ENCODE results near the gene ELMO3.

Gene ELMO3

GRCh38 chr16:67183627-67184452 is 15.1 kb upstream of the ELMO3 start, which contains the start of gene MATCAP1:
Gene MATCAP1, minus strand, starts transcription at chr16:67183963. Its CDS starts 3,353 bp downstream, at chr16:67180610.
- FAIRE-seq: no peak

DNA sequence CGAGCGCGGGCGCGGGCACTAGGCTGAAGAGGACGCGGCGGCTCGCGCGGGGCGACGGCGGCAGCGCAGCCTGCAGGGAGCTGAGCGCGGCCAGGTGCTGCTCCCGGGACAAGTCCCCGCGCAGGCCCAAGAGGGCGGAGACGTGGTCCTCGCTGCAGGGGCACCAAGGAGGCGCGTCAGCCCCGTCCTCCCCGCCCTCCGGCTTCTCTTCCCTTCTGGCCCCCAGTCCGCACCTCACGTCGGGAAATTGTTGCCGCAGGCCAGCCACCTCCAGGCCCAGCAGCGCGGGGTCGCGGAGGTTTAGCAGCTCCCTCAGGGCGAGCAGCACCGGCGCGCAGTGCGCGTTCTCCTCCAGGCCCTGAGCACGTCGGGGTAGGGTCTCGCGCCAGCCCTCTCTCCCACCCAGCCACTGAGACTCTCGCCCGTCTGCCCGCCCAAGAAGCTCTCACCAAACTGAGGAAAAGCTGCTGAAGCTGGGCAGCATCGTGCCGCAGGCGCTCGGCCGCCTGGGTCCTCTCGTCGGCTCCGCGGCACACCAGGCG is 14.4 kb upstream of the ELMO3 start:
- FAIRE-seq: no peak

DNA sequence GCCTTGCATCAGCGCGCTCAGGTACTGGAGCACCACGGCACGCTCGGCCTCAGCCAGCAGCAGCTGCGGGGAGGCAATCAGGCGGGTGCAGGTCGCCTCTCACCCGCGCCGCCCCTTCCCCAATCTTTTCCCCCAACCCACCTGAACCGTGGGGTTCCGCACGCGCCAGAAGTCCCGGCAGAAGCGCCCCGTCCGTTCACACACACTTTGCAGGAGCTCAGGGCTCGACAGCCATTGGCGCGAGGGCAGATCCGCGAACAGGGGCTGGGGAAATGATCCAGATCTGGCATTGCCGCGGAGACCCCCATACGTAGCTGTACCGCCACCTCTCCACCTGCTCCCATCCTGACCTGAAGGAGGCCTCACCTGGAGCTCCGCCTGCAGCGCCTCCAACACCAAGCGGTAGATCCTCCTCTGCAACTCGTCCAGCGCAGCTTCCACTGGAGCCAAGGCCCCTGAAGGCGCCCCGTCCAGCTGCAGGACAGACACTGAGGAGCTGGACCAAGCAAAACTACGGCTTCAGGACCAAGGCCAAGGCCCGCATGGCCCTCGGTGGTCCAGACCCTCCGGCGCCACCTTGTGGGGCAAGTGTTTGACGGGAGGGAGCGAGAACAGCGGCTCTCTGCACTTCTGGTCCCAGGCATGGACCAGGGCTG is 13.8 kb upstream of the ELMO3 start:
- FAIRE-seq: no peak

DNA sequence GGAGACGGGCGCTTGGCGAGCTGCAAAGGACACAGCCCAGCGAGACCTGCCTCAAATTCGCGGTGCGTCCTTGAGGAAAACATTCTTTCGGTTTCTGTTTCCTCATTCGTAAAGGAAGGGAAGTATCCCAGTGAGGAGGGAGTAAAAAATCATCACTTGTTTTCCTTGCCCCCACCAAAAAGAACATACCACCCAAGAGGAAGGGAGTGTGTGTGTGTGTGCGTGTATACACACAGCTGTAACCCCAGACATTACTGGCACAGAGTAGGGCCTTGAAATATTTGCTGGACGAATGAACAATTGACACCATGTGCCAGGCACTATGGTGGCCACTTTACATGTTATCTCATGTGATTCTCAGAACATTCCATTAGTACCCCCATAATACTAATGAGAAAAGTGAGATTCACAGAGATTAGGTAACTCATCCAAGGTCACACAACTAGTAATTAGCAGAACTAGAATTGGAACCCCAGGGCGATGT is 13.2 kb upstream of the ELMO3 start:
- no peak for FAIRE-seq

GRCh38 chr16:67186550-67186950 is 12.4 kb upstream of the ELMO3 start:
- FAIRE-seq: no peak

- FAIRE-seq: no peak
Measured at GRCh38 chr16:67187175-67187890, 11.6 kb upstream of the ELMO3 start.

DNA sequence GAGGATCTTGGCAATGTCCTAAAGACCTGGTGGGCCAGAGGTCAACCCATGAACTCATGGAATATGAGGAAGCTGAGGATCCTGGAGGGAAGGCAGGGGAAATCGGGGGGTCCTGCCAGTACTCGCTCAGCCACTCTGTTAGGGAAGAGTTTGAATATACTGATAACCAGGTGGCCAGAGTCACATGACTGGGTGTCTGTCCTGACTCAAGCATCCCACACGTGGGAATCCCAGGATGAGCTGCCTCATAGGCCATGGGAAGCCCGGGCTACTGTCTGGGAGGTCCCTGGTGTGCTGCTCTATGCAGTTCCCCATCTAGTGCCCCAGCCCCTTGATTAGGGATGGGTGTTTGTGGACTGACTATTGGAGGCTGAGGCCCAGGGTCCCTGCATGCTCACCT is 10.6 kb upstream of the ELMO3 start:
- no peak for FAIRE-seq

DNA sequence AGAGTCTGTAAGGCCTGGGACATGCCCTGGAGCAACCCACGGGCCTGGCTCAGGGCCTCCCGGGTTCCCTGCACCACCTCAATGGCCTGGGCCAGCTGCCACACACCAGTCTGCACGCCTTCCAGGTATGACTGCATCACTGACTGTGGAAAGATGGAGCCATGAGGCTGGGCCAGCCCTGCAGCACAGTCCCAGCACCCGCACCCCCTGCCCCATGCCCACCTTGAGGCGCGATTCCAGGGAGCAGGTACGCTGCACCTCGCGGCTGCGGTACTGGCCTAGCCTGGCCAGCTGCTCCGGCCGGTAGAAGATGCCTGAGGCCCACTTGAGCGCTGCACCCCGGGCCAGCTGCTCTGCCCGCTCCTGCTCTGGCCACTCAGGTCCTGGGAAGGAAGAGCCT is 10.1 kb upstream of the ELMO3 start:
- FAIRE-seq: no peak

DNA sequence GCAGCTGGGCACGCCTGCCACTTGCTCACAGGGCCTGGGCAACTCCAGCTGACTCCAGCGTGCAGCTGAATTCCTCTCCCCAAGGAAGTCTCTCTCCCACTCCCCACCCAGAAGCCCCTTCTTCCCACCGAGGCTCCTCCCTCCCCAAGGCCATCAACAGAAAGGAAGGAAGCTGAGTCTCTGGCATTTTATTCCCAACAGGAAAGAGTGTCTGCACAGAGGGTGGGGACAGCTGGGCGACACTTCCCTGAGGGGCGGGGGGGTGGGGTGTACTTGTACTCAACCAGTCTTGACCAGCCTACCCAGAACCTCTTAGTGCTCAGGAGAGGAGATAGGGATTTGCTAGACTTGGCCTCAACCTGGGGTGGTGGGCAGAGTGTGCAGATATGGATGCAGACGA is 8.9 kb upstream of the ELMO3 start, which contains the start of gene EXOC3L1:
TSS of gene EXOC3L1 (minus strand) at position 96 of the 400 bp plus-strand sequence. CDS start 460 bp downstream, outside the sequence.
- no peak for FAIRE-seq

DNA sequence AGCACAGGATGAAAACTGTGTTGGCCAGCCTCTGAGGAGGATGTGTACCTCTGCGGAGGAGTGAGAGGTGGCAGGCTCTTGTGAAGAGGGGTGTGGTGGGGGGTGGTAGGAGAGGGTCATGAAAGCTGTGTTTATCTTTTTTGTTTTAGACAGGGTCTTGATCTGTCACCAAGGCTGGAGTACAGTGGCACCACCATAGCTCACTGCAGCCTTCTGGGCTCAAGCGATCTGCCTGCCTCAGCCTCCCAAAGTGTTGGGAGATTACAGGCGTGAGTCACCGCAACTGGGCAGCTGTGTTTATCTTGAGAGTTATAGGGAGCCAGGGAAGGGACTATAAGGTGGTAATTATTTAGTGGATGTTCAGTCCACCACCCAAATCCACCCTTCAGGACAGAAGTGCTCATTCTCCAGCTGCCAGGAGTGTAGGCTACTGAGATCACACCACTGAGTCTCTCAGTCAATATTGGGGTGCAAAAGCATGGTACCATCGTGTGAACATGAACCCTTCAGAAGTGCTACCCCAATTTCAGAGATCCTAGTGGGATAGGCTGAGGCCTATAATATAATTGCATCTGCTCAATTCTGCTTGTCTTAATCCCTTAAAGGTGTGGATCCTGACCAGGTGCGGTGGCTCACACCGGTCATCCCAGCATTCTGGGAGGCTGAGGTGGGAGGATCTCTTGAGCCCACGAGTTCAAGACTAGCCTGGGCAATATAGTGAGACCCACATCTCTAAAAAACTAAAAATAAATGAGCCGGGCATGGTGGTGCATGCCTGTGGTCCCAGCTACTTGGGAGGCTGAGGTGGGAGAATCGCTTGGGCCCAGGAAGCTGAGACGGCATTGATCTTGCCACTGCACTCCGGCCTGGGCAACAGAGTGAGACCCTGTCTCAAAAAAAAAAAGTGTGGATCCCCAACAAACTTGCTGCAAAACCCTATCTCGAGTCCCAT is 8.2 kb upstream of the ELMO3 start:
- FAIRE-seq: no peak

- no peak for FAIRE-seq
Measured at GRCh38 chr16:67191411-67191994, 7.4 kb upstream of the ELMO3 start.

- no peak for FAIRE-seq
Measured at GRCh38 chr16:67191995-67192681, 6.8 kb upstream of the ELMO3 start, which contains the start of gene E2F4. Gene E2F4, plus strand, starts transcription at chr16:67192155. Its CDS starts 73 bp downstream, at chr16:67192228.

DNA sequence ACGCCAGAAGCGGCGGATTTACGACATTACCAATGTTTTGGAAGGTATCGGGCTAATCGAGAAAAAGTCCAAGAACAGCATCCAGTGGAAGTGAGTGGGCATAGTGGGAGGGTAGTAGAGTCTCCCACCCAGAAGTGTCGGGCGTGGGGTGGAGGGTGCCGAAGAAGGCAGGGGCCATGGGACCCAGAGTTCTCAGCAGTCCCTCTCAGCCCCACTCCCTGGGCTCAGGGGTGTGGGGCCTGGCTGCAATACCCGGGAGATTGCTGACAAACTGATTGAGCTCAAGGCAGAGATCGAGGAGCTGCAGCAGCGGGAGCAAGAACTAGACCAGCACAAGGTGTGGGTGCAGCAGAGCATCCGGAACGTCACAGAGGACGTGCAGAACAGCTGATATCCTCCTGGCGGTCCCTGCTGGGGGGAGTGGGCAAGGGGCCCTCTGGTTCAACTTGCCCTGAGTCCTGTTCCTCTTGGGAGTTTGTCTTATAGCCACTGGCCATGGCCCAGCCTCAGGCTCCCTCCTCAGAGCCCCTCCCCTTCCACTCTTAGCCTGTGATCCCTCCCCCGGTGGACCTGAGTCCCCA is 6.1 kb upstream of the ELMO3 start:
- FAIRE-seq: no peak

GRCh38 chr16:67193536-67193935 is 5.4 kb upstream of the ELMO3 start:
- FAIRE-seq: no peak

DNA sequence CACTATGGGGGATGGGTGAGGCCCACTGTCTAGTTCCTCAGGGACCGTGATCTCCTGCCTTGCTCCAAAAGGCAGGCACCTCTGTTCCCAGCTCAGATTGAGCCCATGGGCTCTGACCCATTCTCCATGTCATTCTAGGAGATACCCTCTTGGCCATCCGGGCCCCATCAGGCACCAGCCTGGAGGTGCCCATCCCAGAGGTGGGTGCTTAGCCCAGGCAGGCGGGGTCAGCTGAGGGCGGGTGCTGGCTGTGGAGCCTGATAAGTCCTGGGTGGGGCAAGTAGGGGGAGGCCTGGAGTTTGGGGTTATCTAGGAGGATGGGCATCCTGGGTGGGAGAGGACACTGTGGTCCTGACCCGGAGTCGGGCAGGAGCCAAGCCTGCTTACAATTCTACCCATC is 4.7 kb upstream of the ELMO3 start:
- FAIRE-seq: no peak

- FAIRE-seq: no peak
Measured at GRCh38 chr16:67195676-67196075, 3.3 kb upstream of the ELMO3 start.

GRCh38 chr16:67196881-67197280 is 2.0 kb upstream of the ELMO3 start:
- no peak for FAIRE-seq

DNA sequence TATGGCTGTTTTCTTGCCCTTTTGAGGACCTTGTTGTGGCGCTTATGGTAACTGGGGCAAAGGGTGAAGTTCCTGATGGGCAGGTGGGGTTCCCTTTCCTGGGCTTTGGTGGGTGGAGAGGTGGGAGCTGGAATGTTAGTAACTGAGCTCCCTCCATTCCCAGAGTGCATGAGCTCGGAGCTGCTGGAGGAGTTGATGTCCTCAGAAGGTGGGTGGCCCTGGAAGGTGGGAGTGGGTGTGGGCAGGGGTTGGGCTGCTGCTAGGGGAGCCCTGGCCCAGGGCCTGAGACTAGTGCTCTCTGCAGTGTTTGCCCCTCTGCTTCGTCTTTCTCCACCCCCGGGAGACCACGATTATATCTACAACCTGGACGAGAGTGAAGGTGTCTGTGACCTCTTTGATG is 1.2 kb upstream of the ELMO3 start:
- FAIRE-seq: no peak

DNA sequence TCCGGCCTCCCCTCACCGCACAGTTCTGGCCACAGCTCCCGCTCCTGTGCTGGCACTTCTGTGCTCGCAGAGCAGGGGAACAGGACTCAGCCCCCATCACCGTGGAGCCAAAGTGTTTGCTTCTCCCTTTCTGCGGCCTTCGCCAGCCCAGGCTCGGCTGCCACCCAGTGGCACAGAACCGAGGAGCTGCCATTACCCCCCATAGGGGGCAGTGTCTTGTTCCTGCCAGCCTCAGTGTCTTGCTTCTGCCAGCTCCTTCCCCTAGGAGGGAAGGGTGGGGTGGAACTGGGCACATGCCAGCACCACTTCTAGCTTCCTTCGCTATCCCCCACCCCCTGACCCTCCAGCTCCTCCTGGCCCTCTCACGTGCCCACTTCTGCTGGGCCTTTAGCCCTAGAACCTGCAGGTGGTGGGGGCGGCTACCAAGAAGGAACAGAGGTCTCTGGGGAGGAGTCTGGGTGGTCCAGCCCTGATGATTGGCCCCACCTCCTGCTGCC is 645 bp upstream of the ELMO3 start:
- FAIRE-seq: no peak

GRCh38 chr16:67199808-67200198 is 872 bp downstream of the ELMO3 start:
- FAIRE-seq: no peak
